NCI-H526 (cell line): Measurements from ENCODE around the gene OR10P1.

Experiments used
- DNase-seq, 2 experiments: peaks; one replicate each; lab custom pipeline; 2025; lab: John Stamatoyannopoulos, UW

OR10P1 gene

DNA sequence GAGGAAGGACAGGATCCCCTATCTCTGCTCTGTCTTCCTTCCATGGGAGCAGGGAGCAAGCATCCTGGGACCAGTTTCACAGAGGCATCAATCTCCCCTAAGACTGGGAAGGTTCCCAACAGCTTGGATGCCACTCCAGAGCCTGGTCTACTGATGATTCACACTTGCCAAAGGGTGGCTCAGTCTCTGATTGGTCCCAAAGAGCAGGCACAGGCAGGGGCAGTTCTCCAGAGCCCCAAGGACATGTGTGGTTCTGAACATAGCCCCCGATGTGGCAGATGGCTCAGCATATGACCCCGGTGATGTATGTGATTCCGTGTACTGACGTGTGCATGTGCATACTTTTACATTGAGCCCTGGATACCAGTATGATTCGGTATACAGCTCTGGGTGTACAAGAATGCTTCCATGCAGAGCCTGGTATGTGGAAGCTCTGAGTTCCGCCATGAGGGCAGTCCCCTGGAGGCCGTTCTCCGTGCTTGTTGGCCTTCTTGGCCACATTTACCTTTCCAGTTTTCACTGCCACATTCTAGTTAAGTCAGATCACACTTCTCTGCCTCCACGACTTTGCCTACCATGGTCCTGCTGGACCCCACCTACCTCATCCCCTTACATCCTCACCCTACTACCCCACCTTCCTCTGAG is 49.8 kb downstream of the OR10P1 start:
- DNase-seq, result no peak
